Activated CD4-positive, CD25-positive, alpha-beta regulatory T cell treated with anti-CD3 and anti-CD28 coated beads, Interleukin-2, amount 50 U/mL, for 16 hours (primary cell): ENCODE data around the gene CD151.

Source experiments
- DNase-seq: peaks from one replicate; pipeline ENCODE4 v3.0.0-alpha.2; 2020; ENCODE audit warnings: low read depth, low spot score

The CD151 gene

GRCh38 chr11:858053-858761 is 25.5 kb downstream of the CD151 start:
- DNase-seq = no peak

GRCh38 chr11:858762-859339 is 26.1 kb downstream of the CD151 start:
- no peak for DNase-seq

GRCh38 chr11:859394-860131 is 26.8 kb downstream of the CD151 start:
- no peak for DNase-seq

GRCh38 chr11:860234-861104 is 27.7 kb downstream of the CD151 start:
- no peak for DNase-seq

- DNase-seq = no peak
Observed at GRCh38 chr11:861105-861479, 28.3 kb downstream of the CD151 start.

GRCh38 chr11:862081-862661 is 29.4 kb downstream of the CD151 start:
- no peak for DNase-seq

- no peak for DNase-seq
Observed at GRCh38 chr11:862696-863022, 29.9 kb downstream of the CD151 start.

- no peak for DNase-seq
Observed at GRCh38 chr11:863023-863909, 30.5 kb downstream of the CD151 start.

- DNase-seq = no peak
Observed at GRCh38 chr11:863910-864827, 31.4 kb downstream of the CD151 start.

GRCh38 chr11:864898-865297 is 32.1 kb downstream of the CD151 start:
- DNase-seq = no peak

- DNase-seq = no peak
Observed at GRCh38 chr11:865462-866430, 33.0 kb downstream of the CD151 start.

GRCh38 chr11:866481-866880 is 33.7 kb downstream of the CD151 start:
- no peak for DNase-seq

GRCh38 chr11:867856-868358 is 35.2 kb downstream of the CD151 start:
- DNase-seq = no peak

GRCh38 chr11:868394-868793 is 35.6 kb downstream of the CD151 start:
- DNase-seq = no peak

GRCh38 chr11:868802-869201 is 36.0 kb downstream of the CD151 start:
- no peak for DNase-seq

GRCh38 chr11:869399-870126 is 36.8 kb downstream of the CD151 start:
- no peak for DNase-seq

- DNase-seq = no peak
Observed at GRCh38 chr11:870127-870413, 37.3 kb downstream of the CD151 start.

GRCh38 chr11:870418-870817 is 37.7 kb downstream of the CD151 start:
- no peak for DNase-seq
